Muscle layer of colon (tissue), 2 donors: ENCODE measurements around the gene TSSC4.

ENCODE experiments used
- H3K27ac ChIP-seq: one replicate; pipeline ENCODE4 v1.7.0; 2013; ENCODE audit warnings: low read depth, mild to moderate bottlenecking, low read length, moderate library complexity
- H3K27me3 ChIP-seq, 2 donors: one replicate each; pipeline ENCODE4 v1.7.0; 2013; ENCODE audit warnings: low read length in 2 of 2, mild to moderate bottlenecking in 2 of 2; ENCODE audit not compliant: insufficient read depth in 2 of 2, control insufficient read depth in 1 of 2
- H3K36me3 ChIP-seq: one replicate; pipeline ENCODE4 v1.7.0; 2013; ENCODE audit warnings: mild to moderate bottlenecking, low read length; ENCODE audit not compliant: insufficient read depth
- H3K4me1 ChIP-seq: one replicate; pipeline ENCODE4 v1.7.0; 2013; ENCODE audit warnings: mild to moderate bottlenecking, low read length; ENCODE audit not compliant: insufficient read depth
- H3K4me3 ChIP-seq, 2 donors: one replicate each; pipeline ENCODE4 v1.7.0; 2013; ENCODE audit warnings: low read length in 2 of 2, low read depth in 1 of 2, mild to moderate bottlenecking in 1 of 2, moderate library complexity in 1 of 2
- H3K9ac ChIP-seq: one replicate; pipeline ENCODE4 v1.7.0; 2013; ENCODE audit warnings: low read length
- H3K9me3 ChIP-seq: one replicate; pipeline ENCODE4 v1.7.0; 2013; ENCODE audit warnings: mild to moderate bottlenecking, low read length
- donor health status: abdominal sarcoma.
- donor health status: Adenocarcinoma of cecum.

TSSC4 gene

DNA sequence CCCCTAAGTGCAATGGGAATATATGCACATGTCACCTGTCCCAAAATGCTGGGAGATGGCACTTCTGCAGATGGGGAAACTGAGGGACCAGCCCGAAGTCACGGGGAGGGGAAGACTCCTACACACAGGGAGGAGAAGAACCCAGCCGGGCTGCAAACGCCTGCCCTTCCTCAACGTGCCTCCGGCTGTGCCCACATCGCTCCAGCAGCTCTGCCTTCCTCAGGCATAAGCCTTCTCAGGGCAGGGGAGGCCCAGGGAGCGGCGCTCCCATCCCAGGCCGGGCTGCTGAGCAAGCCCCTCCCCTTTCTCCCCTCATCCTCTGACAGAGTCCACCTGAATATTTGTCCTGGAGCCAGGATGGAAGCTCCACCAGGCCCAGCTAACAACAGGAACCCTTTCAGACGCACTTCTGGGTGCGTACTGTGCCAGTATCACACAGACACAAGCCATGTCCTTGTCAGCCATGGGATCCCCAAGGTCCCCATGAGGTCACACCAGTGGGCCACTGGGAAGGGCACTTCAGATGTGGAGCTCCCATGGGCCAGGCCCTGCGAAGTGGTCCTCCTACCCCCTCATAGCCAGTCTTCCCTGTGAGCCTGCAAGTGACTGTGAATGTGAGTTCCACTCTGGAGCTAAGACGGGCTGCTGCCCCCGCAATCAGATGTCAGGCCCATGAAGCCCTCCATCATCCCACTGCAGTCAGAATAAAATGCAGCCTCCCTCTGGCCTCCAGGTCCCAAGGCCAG is 25.9 kb upstream of the TSSC4 start:
- H3K36me3 ChIP-seq, result no peaks in the 10 kb centered on the region
- H3K4me1 ChIP-seq, result peaks cover 17% of the 10 kb centered on the region
- H3K27me3 ChIP-seq, result no peaks in the 10 kb centered on the region
- no peak overlapping the region for H3K9ac ChIP-seq
- H3K4me3 ChIP-seq, result no peak overlapping the region
- no peak overlapping the region for H3K27ac ChIP-seq
- H3K9me3 ChIP-seq, result no peaks in the 10 kb centered on the region

DNA sequence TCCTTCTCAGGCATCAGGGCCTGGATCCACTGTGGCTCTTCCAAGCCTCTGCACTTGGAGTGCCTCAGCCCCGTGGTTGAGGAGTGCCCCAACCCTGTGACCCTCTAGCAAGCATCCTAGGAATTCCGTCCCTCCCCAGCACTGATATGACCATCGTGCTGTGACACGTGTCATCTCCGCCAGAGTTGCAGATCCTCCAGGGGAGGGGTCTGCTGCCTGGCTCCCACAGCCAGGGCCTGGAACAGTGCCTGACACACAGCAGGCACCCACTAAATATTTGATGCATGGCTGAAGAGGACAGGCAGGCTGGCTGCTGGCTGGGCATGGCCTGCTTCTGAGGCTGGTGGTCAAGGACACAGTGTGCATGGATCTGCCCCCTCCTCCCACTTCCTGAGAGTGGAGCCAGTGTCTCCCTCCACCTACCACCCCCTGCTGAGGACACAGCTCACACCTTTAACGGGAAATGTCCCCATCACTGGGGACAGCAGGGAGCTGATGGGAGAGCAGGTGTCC is 25.2 kb upstream of the TSSC4 start:
- Histone ChIP-seq H3K9me3 (no peaks in the 10 kb centered on the region), H3K27ac (no peak overlapping the region), H3K4me3 (no peak overlapping the region), H3K9ac (no peak overlapping the region), H3K4me1 (peaks cover 25% of the 10 kb centered on the region), H3K27me3 (no peaks in the 10 kb centered on the region), H3K36me3 (peaks cover under 1% of the 10 kb centered on the region)

DNA sequence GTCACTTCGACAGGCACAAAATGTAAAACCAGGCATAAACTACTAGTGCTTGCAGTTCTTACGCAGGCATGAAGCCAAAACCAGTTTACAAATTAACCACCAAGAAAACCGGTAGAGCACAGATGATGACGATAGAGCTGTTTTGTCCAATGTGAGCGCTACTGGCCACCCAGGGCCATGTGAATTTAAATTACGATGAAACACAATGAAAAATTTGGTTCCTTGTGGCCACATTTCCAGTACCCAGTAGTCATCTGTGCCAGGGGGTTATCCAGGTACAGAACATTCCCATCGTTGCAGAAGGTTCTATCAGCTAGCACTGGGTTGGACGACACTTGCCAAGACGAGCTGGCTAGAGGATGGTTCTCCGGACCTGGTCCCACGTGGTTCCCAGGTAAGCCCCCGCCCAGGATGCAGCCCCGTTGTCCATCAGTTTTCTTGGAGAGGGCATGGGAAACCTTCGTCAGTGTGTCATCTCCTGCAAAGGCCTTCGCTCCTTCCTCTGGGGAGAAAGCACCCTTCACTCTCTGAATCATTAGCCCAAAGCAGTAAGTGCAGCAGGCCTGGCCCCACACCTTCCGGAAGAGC is 24.5 kb upstream of the TSSC4 start:
- Histone ChIP-seq H3K9ac (no peak overlapping the region), H3K27ac (no peak overlapping the region), H3K27me3 (no peaks in the 10 kb centered on the region), H3K4me3 (no peak overlapping the region), H3K36me3 (peaks cover 5% of the 10 kb centered on the region), H3K9me3 (no peaks in the 10 kb centered on the region), H3K4me1 (peaks cover 32% of the 10 kb centered on the region)

DNA sequence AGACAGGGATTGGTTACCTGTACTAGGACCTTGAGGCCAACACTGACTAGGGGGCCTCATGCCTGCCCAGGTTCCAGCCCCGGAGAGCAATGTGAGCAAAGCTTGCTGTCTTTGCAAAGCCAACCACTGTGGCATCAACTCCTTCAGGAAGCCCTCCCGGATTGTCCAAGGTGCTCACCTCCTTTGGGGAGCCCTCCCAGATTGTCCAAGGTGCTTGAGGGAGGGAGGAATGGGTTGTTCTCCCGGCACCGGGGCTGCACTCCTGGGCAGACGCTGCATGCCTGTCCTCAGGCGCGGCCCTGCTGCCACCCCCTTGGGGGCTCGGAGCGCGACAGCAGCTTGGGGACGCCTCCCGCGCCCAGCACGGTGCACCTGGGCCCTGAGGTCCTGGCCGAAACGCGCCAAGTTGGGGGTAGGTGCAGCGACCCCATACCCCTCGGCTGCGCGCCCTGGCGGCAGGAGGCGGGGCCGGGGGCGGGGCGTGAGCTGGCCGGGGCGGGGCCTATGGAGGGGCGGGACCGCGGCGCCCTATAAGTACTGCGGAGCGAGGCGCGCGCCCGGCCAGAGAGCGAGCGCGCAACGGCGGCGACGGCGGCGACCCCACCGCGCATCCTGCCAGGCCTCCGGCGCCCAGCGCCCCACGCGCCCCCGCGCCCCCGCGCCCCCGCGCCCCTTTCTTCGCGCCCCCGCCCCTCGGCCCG is 23.6 kb upstream of the TSSC4 start, which contains the start of gene CD81:
Gene CD81, plus strand, starts transcription at position 560 of the 701 bp plus-strand sequence. CDS start 240 bp downstream, outside the sequence.
- Histone ChIP-seq H3K4me3 (peak within 1 kb of the TSS; percentile 84 to 96), H3K4me1 (peaks cover 40% of the 10 kb centered on the region), H3K27me3 (no peaks in the 10 kb centered on the region), H3K27ac (peak within 1 kb of the TSS; percentile 99), H3K36me3 (peaks cover 5% of the 10 kb centered on the region), H3K9me3 (no peaks in the 10 kb centered on the region), H3K9ac (peak within 1 kb of the TSS; percentile 86)

DNA sequence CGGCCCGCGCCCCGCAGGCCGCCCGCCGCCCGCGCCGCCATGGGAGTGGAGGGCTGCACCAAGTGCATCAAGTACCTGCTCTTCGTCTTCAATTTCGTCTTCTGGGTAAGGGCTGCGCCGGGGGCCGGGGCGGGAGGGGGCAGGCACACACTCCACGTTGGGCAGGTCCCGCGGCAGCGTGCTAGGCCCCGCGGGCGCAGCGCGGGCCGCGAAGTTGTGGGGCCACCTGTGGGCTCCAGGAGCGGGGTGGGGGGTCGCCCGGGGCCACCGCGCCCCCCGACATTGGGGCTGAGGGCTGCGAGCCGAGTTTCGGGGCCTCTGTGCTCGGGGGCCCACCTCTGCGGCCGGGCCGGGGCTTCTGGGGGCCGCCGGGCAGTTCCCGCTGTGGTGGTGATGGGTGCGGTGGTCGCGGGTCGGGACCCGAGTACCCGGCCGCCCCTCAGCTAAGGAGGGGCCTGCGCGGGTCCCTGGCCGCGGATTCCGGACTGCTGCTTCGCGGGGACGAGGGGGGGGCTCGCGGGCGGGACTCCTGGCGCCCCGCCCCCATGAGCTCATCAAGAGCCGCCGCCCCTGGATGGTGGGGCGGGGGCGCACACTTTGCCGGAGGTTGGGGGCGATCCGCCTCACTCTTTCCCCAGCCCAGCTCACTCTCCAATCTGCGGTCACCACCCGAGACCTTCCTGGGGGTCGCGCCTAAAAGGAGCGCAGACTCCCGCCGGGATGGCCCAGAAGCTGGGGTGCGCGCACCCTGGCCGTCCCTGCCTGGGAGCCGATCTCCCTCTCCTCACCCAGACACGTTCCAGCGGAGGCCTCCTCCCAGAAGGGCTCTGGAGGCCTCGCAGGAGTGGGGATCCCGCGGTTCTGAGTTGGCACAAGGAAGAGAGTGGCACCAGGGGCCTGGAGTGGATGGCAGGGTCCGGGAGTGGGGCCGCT is 22.8 kb upstream of the TSSC4 start:
- Histone ChIP-seq H3K9ac (peak overlapping the region; percentile 86), H3K27me3 (no peaks in the 10 kb centered on the region), H3K4me1 (peaks cover 49% of the 10 kb centered on the region), H3K4me3 (peak overlapping the region; percentile 84 to 96), H3K27ac (peak overlapping the region; percentile 99), H3K36me3 (peaks cover 5% of the 10 kb centered on the region), H3K9me3 (no peaks in the 10 kb centered on the region)

DNA sequence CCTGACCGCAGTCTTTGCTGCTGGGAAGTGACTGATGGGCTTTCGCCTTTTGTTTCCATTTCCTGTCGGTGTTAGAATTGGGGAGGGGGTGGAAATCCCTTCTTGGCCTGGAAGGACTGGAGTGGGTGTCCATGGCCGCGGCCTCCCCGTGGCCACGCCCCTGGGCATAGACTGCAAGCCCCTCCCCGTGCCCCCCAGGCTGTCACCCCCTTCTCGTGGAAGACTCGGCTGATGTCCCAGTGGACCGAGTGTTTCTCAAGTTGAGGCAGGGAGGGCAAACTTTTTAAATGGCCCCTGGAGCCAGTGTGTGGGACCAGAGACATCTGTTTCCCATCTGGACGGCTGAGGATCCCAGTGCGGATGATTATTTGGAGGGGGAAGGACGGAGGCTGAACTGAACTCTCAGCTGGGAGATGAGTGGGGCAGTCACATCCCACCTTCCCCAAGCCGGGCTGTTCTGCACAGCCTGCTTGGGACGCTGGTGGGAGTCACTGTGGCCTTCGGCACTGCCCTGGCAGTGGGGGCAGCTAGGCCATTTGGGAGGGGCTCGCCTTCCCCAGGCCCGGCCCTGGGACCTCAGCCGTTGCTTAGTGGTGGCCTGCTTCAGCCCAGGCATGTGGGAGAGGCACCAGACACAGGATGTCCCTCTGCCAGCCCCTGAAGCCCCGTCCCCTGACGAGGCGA is 21.9 kb upstream of the TSSC4 start:
- Histone ChIP-seq H3K9me3 (no peaks in the 10 kb centered on the region), H3K9ac (peak overlapping the region; percentile 86), H3K4me3 (peak overlapping the region; percentile 84 to 96), H3K36me3 (peaks cover 5% of the 10 kb centered on the region), H3K4me1 (peaks cover 58% of the 10 kb centered on the region), H3K27ac (peak overlapping the region; percentile 99), H3K27me3 (no peaks in the 10 kb centered on the region)

DNA sequence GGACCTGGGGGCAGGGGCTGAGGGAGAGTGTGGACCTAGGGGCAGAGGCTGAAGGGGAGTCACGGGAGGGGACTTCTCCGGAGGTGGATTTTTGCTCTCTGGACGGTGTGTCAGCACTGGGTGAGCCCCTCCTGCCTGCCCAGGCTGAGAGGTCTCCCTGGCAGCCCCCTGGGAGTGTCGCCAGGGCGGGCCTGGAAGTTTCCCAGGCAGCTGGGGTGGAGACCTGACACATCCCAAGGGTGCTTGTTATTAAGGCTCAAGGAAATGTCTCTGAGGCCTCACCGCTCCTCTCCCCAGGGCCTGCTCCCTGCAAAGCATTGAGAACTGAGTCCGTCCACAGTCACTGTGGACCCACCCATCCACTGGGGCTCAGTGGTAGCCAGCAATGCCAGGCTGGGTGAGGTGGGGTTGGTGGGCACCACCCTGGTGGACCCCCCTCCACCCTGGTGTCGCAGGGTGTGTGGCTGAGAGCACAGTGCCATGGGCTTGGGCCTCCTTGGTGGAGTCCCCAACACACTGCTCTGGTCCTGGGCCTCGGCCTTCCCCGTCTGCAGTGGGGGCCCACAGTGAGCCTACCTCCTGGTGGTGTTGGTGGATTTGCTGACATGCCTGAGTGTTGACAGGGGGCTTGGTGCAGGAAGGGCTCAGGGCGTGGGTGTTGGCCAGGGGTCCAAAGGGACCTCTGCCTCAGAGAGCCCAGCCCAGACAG is 20.9 kb upstream of the TSSC4 start:
- H3K27me3 ChIP-seq, result no peaks in the 10 kb centered on the region
- peaks cover 5% of the 10 kb centered on the region for H3K36me3 ChIP-seq
- peak overlapping the region; percentile 3 to 48 for H3K4me3 ChIP-seq
- H3K9me3 ChIP-seq, result no peaks in the 10 kb centered on the region
- H3K9ac ChIP-seq, result peak overlapping the region; percentile 86
- peaks cover 64% of the 10 kb centered on the region for H3K4me1 ChIP-seq
- H3K27ac ChIP-seq, result peak overlapping the region; percentile 96

DNA sequence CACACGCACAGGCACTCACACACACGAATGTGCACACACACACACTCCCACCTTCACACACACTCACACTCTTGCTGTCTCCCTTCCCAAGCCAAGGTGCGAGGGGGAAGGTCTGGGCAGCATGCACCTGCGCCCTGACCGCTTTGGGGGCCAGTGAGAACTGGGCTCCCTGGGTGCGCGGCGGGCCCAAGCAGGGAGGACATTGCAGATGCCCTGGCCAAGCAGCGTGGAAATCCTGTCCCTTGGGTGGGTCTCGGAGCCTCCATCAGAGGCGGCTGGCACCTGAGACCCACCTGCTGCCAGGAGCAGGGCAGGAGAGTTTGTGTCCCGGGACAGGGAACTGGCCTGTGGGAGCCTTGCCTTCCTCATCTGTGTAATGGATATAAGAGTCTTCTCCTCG is 20.2 kb upstream of the TSSC4 start:
- Histone ChIP-seq H3K9me3 (no peaks in the 10 kb centered on the region), H3K9ac (peak overlapping the region; percentile 86), H3K27ac (peak overlapping the region; percentile 96), H3K27me3 (no peaks in the 10 kb centered on the region), H3K4me3 (peak overlapping the region; percentile 18 to 48), H3K4me1 (peaks cover 69% of the 10 kb centered on the region), H3K36me3 (peaks cover 5% of the 10 kb centered on the region)

DNA sequence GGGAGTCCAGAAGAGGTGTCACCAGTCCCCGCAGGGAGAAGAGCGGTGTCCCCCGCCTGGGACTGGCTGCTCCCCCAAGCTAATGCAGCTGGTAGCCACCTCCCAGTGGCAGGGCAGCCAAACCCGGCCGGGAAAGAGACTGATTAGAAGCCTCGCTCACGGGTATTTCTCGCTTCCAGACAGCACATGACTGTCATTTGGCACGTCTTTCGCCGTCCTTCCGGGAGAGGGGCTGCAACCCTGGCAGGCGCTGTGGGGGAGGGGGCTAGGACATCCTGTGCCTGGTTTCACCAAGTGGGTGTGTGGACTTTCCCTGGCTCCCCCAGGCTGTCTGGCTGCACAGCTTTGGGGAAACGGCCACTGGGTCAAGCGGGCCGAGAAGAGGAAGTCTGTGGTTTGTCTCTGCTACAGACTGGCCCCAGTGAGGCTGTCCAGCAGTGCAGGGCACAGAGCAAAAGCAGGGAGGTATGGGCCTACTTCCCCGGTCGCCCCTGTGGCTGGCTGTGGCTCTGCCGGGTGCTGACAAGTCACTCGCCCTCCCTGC is 19.7 kb upstream of the TSSC4 start:
- H3K4me3 ChIP-seq, result peak overlapping the region; percentile 18 to 48
- H3K27me3 ChIP-seq, result no peaks in the 10 kb centered on the region
- no peaks in the 10 kb centered on the region for H3K9me3 ChIP-seq
- peaks cover 5% of the 10 kb centered on the region for H3K36me3 ChIP-seq
- H3K4me1 ChIP-seq, result peaks cover 69% of the 10 kb centered on the region
- H3K9ac ChIP-seq, result peak overlapping the region; percentile 86
- H3K27ac ChIP-seq, result peak overlapping the region; percentile 96
